T47D (cell line): ENCODE measurements around the gene KLHL3.

Source experiments
- DNase-seq, 2 experiments: peaks; one replicate each; pipeline versions ENCODE4 v3.0.0 to v3.0.0-alpha.2; 2011 to 2012; ENCODE audit warnings: low read depth in 1 of 2, low spot score in 1 of 2
- JUND ChIP-seq: IDR thresholded peaks from 2 replicates; pipeline ENCODE4 v1.6.1; 2012; ENCODE audit warnings: low read depth
- in situ Hi-C: cut with HindIII; loops from 2 replicates; pipeline ENCODE4 v1.10.0; 2016; ENCODE audit warnings: low sequenced_read_pairs, low pct_unique_long_range_greater_than_20kb

Gene KLHL3

GRCh38 chr5:137627706-137628105 lies 108.2 kb downstream of the KLHL3 start:
- in situ Hi-C loops = no loop called here
- TF ChIP-seq JUND = no peak
- DNase-seq = no peak

- in situ Hi-C loops = no loop called here
- no peak for TF ChIP-seq JUND
- DNase-seq = peak in 1 of 2 experiments; percentile 50
Measured at GRCh38 chr5:137627293-137627692, 108.6 kb downstream of the KLHL3 start.

- no peak for DNase-seq
- no peak for TF ChIP-seq JUND
- in situ Hi-C loops = no loop called here
Measured at GRCh38 chr5:137624786-137625349, 111.0 kb downstream of the KLHL3 start.

- in situ Hi-C loops = no loop called here
- DNase-seq = peak in 1 of 2 experiments; percentile 57
- TF ChIP-seq JUND = no peak
Measured at GRCh38 chr5:137622850-137623249, 113.0 kb downstream of the KLHL3 start.

- no peak for DNase-seq
Measured at GRCh38 chr5:137621861-137622823, 113.7 kb downstream of the KLHL3 start.

GRCh38 chr5:137621306-137621705 lies 114.6 kb downstream of the KLHL3 start:
- in situ Hi-C loops = no loop called here
- DNase-seq = no peak
- TF ChIP-seq JUND = no peak

More at GRCh38 chr5:137621861-137622823, 113.7 kb downstream of the KLHL3 start:
- in situ Hi-C loops = no loop called here
- TF ChIP-seq JUND = no peak

- in situ Hi-C loops = no loop called here
- no peak for TF ChIP-seq JUND
- DNase-seq = peak in 1 of 2 experiments; percentile 40
Measured at GRCh38 chr5:137619191-137619870, 116.6 kb downstream of the KLHL3 start.

GRCh38 chr5:137618476-137618875 lies 117.4 kb downstream of the KLHL3 start:
- no peak for DNase-seq
- no peak for TF ChIP-seq JUND
- in situ Hi-C loops = no loop called here

GRCh38 chr5:137617528-137618205 lies 118.2 kb downstream of the KLHL3 start:
- no peak for DNase-seq
- no peak for TF ChIP-seq JUND
- in situ Hi-C loops = no loop called here

- no peak for TF ChIP-seq JUND
- no peak for DNase-seq
- in situ Hi-C loops = no loop called here
Measured at GRCh38 chr5:137616046-137616445, 119.8 kb downstream of the KLHL3 start.

GRCh38 chr5:137615171-137615775 lies 120.6 kb downstream of the KLHL3 start:
- no peak for DNase-seq
- no peak for TF ChIP-seq JUND
- in situ Hi-C loops = no loop called here
